ENCODE data around the gene ZNF8.

GRCh38 chr19:58305065-58305931, 26.5 kb downstream of the ZNF8 start, which contains the start of gene ERVK3-1:
- TF ChIP-seq CTCF (IDR thresholded peaks at IDR 0.05; ENCODE audit: low read depth, low read length) (no peak), POLR2A (IDR thresholded peaks at IDR 0.05; ENCODE audit: extremely low read depth, insufficient read length) (peak; percentile 87), MYC (IDR thresholded peaks at IDR 0.05; ENCODE audit: low read depth, low read length) (peak; percentile 70; the same call in 1 of the 2 replicates)
- TF ChIP-seq, protein P1, sequence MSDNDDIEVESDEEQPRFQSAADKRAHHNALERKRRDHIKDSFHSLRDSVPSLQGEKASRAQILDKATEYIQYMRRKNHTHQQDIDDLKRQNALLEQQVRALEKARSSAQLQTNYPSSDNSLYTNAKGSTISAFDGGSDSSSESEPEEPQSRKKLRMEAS (IDR thresholded peaks at IDR 0.05; ENCODE audit: low read depth, low read length) = no peak; the same call in 1 of the 2 replicates
